GF-D8 (cell line): ENCODE results near the gene DLX3.

ENCODE experiments used
- DNase-seq: peaks from one replicate; lab custom pipeline; 2025; lab: John Stamatoyannopoulos, UW

The DLX3 gene

DNA sequence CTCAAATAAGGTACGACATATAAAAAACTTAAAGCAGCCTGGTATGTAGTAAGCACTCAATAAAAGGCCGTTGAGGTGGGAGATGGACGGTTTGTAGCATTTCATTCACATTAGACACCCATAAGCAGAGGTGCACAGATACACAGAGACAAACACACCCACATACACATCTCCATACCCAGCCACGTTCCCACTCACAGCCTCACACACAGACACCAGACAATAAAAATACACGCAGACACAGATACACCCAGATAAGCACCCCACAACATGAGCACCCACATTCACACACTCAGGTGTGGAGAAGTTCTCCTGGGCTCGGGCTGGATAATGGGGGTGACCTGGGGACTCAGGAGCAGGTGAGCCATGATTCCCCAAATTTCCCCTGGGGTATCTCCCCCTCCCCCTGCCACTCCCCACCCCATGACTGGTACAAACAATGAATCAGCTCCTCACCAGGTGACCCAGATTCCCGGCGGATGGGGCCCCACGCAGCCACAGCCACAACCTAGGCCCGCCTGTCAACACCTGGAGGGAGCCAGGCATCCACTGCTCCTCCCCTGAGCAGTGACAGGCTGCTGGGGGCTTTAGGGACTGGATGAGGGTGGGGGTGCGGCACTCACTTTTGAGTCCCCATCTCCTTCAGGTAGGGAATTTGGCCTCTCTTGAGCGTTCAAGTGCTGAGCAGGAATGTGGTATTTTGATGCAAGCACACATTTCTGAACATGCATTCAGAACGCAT, 2.7 kb downstream of the DLX3 start:
- DNase-seq: no peak

DNA sequence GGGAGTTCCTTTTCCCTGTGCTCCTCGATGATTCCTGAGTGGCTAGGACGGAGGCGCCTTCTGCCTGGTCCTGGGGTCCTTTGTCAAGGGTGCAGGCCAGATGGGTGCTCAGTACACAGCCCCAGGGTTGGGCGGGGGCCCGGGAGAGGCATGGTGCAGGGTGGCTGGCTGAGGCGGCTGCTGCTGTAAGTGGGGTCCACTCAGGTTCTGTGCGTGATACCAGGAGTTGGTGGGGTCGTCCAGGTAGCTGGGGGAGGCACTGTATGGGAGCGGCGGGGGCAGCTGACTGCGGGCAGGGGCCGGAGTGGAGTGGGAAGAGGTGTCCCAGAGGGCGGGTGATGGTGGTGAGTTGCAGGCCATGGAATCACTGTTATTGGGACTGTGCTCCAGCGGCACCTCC, 3.6 kb downstream of the DLX3 start:
- DNase-seq: no peak

- no peak for DNase-seq
Measured at GRCh38 chr17:49990921-49991320, 4.1 kb downstream of the DLX3 start.

- no peak for DNase-seq
Measured at GRCh38 chr17:49990331-49990730, 4.7 kb downstream of the DLX3 start.

DNA sequence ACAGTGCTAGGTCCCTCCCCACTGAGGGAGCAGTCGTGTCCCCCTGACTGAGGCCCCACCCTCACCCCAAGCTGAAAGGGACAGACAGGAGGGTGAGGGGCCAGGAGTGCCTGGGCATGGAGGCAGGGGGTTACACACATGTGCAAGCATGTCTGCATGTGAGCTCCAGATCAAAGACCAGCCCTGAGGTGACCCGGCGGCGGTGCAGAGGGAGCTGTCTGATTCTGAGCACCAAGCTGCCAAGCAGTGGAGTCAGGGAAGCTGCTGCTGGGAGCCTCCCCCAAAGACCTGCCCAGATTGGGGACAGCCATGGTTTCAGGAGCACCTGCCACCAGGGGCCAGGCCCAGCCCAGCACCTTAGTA, 5.5 kb downstream of the DLX3 start:
- no peak for DNase-seq

GRCh38 chr17:49987681-49988441, 7.2 kb downstream of the DLX3 start:
- no peak for DNase-seq

GRCh38 chr17:49987290-49987585, 7.8 kb downstream of the DLX3 start:
- DNase-seq: no peak

DNA sequence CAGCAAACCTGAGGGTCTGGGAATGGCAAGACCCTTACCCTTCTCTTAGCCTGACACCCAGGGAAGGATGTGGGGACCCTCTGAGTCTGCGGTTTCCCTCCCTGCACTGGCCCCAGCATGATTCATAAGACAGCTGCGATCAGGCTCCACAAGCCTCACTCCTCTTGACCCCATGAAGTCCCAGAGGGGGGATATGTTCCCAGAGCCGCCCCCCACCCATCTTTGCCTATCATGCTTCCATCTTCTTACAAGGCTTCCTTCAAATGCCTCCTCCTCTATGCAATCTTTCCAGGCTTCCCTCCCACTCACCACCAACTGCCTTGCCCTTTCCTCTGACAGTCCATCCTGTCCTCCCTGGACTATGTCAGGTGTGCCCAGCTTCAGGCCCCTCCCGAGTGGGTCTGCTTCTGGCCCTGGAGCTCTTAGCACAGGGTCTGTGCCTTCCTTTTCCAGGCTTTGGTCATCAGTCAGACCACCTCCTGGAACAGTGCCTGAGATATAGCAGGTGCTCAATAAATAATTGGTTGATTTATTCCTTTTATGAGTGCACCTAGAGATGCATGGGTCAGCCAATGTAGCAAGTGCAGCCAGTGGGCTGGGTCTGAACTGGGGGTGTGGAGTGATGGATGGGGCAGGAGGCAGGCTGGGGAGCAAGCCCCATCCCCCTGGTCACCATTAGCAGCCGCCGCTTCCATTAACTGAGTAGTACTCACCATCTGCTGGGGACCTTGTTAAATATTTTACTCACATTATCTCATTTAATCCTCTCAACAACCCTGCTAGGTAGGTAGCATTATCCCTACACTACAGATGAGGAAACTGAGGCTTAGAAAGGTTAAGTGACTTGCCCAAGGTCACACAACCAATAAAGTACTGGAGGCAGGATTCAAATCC, 8.4 kb downstream of the DLX3 start:
- DNase-seq: no peak

- no peak for DNase-seq
Measured at GRCh38 chr17:49985310-49985990, 9.6 kb downstream of the DLX3 start.

DNA sequence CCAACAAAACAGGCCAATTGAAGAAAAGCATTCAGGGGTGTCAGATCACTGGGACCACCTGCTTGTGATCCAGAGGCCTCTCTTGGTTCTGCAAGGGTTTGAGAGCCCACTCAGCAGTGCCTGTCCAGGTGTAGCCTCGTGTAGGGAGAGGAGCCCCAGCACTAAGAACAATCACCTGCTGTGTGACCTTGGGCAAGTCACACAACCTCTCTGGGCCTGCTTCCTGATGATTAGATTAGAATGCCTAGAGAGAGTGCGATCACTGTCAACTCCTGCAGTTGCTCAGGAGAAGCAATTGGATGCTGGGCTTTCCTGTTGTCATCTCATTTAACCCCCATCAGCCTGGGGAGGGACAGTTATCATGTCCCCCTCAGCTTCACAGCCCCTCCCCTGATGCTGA, 10.2 kb downstream of the DLX3 start:
- DNase-seq: no peak

GRCh38 chr17:49984283-49984682, 10.7 kb downstream of the DLX3 start:
- DNase-seq: no peak

GRCh38 chr17:49980703-49981197, 14.3 kb downstream of the DLX3 start:
- no peak for DNase-seq

GRCh38 chr17:49979748-49980479, 15.1 kb downstream of the DLX3 start:
- no peak for DNase-seq

DNA sequence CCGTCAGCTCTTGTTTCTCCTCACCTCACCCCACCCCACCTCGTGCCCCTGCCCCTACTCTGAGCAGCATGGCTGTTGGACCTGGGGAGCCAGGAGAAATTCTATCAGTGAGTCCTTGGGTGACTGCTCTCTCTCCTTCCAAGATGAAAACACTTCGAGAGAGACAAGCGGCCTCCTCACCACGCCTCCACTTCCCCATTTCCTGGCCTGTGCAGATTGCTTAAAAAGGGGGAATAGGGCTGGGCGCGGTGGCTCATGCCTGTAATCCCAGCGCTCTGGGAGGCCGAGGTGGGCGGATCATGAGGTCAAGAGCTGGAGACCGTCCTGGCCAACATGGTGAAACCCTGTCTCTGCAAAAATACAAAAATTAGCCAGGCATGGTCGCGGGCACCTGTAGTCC, 16.5 kb downstream of the DLX3 start:
- DNase-seq: no peak

DNA sequence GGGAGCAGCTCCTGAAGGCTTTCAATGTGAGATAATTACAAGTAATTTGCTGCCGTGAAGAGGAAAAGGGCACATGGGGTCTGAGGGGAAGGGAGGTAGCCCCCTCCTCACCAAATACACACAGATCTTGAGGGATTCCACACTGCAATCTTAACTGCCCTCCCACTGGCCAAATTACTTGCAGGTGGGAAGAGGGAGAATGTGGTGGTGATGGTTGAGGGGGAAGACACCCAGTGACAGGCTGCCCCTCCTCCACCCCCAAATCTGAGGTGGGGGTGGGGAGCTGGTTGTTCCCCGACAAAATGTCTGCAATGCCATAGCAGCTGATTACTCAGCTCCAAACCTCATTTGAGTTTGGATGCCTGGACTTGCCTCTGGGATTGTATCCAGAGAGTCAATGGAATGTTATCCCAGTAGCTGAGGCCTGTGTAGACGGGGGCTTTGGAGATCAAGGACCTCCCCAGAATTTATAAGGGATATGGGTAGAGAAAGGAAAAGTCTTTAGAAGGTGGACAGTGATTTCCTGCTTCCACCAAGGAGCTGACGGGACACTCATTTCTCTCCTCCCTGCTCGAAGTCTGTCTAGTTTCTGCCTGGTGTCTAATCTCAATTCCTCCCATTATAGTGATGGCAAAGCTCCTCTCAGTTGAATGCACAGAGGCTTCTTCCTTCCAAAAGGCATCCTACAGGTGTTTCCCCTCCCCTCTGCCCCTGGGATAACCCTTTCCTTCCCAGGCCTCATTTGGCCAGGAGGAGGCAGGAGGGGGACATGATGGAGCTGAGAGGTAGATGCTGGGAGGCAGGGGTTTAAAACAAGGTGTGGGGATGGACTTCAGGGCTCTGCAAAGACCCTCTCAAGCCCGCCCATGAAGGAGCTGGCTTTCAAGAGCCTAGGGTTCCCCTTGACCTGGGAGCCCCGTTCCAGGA, 17.3 kb downstream of the DLX3 start:
- DNase-seq: no peak

DNA sequence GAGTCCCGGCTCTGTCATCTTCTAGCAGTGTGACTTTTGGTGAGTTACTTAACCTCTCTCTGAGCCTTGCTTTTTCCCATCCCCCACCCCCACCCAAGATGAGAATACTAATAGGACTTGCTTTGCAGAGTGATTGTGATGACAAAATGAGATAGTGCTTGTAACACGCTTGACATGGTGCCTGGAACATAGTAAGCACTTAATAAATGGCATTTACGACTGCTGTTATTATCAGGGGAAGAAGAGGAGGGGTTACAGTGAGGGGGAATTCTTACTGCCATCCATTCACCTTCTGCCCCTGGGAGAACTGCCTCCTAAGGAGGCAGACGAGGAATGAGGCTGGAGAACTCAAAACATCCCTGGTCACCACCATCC, 18.2 kb downstream of the DLX3 start:
- DNase-seq: no peak

DNA sequence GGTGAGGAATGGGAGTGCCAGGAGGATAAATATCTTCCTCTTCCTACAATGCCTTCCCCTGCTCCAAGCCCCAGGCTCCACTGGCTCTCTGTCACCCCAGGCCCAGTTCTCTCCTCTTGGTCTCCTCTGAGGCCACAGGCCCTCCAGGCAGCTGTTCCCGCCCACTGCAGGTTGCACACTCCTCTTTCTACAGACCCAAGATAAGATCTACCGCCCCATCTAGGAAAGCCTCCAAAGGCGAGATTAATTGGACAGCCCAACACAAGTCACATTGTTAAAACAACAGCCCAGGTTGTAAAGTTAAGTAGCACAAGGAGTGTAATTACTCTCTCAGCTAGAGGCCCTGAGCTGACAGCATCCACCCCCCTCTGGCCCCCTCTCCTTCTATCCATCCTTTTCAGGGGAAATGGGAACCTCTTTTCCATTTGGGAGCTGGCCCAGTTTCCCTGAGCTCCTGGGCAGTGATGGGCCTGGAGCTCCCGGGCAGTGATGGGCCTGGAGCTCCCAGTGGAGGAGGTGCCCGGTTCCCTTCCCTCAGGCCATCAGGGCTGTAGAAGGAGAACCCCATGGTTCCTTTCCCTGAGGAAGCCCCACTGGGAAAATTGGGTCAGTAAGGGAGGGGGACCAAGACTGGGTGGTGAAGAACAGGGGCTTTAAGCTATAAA, 18.7 kb downstream of the DLX3 start:
- peak; percentile 49 for DNase-seq

GRCh38 chr17:49975531-49975930, 19.5 kb downstream of the DLX3 start:
- no peak for DNase-seq

DNA sequence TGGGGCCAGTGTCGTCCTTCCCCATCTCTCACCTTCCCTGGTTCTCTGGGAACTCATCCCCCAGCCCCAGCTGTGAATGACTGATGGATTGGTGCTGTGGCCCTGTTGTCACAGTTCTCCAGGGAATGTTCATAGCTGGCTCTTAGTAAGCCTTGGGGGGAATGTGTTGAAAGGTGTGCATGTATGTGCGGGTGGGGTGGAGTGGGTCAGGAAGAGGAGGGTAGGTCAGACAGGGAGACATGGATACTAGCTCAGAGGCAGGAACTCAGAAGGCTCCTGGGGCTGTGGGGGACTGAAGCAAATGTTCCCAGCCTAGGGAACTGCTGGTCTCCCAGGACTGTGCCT, 21.8 kb downstream of the DLX3 start:
- no peak for DNase-seq
